K562 (cell line): Measurements from ENCODE around the gene DDAH2. TPM values are rescaled to one million over a fixed set of nuclear protein-coding genes. Genes with fewer than 3 reads are reported as not detected.

Experiments
- JUND ChIP-seq, 2 experiments: IDR thresholded peaks; 2 replicates in 1 of 2; 3 replicates in 1 of 2; pipeline ENCODE4 v1.6.1; 2011; ENCODE audit warnings: borderline replicate concordance in 2 of 2, low read depth in 2 of 2, low read length in 2 of 2, improper control_type of control experiment in 1 of 2, missing biosample characterization in 1 of 2, missing genetic modification characterization in 1 of 2, missing genetic modification reagents in 1 of 2
- KLF1 ChIP-seq: fragments of 450-650 bp; IDR thresholded peaks from 2 replicates; pipeline ENCODE4 v1.6.1; 2016; ENCODE audit warnings: missing genetic modification characterization, missing compliant biosample characterization
- MTF1 ChIP-seq: fragments of 250-450 bp; sonication (Bioruptor Pico); IDR thresholded peaks from 2 replicates; pipeline ENCODE4 v1.9.0; 2021; ENCODE audit warnings: moderate library complexity, mild to moderate bottlenecking, inconsistent platforms, borderline replicate concordance
- POLR3A ChIP-seq: IDR thresholded peaks from 2 replicates; pipeline ENCODE4 v1.6.1; 2011; ENCODE audit warnings: borderline replicate concordance, mild to moderate bottlenecking, moderate library complexity; ENCODE audit not compliant: insufficient read length, insufficient read depth; ENCODE audit errors: extremely low read depth
- POU5F1 ChIP-seq: fragments of 150-350 bp; IDR thresholded peaks from 2 replicates; pipeline ENCODE4 v1.6.1; 2014; ENCODE audit warnings: borderline replicate concordance, low read length, low read depth, mild to moderate bottlenecking; ENCODE audit not compliant: partially characterized antibody
- SIN3A ChIP-seq, 2 experiments: fragments of 150-350 bp in 1 of 2; IDR thresholded peaks; 2 replicates each; pipeline ENCODE4 v1.6.1; 2011 to 2016; ENCODE audit warnings: borderline replicate concordance in 2 of 2, low read depth in 2 of 2, low read length in 2 of 2, mild to moderate bottlenecking in 2 of 2, moderate library complexity in 2 of 2; ENCODE audit not compliant: control insufficient read depth in 1 of 2
- SMAD4 ChIP-seq: fragments of 250-450 bp; sonication (Bioruptor Pico); conservative IDR thresholded peaks from 2 replicates; pipeline ENCODE4 v1.8.0; 2021; ENCODE audit warnings: inconsistent platforms, mild to moderate bottlenecking, moderate library complexity
- SRSF7 ChIP-seq: fragments of 200-400 bp; formaldehyde crosslinking; optimal IDR thresholded peaks from 2 replicates; pipeline ENCODE3; 2017; ENCODE audit warnings: mild to moderate bottlenecking, low read depth, low read length
- TAF9B ChIP-seq: fragments of 450-650 bp; IDR thresholded peaks from 2 replicates; pipeline ENCODE4 v1.6.1; 2018; ENCODE audit warnings: mild to moderate bottlenecking; ENCODE audit not compliant: partially characterized antibody
- TEAD4 ChIP-seq, 2 experiments: sonication (generic) in 1 of 2; formaldehyde crosslinking in 1 of 2; IDR thresholded peaks; 2 replicates each; pipeline versions ENCODE4 v1.6.1 to v1.8.0; 2012 to 2022; ENCODE audit warnings: borderline replicate concordance in 1 of 2, inconsistent platforms in 1 of 2, low read length in 1 of 2, mild to moderate bottlenecking in 1 of 2, missing genetic modification reagents in 1 of 2
- TRIM25 ChIP-seq: fragments of 450-650 bp; IDR thresholded peaks from 2 replicates; pipeline ENCODE4 v1.7.0; 2016; ENCODE audit warnings: borderline replicate concordance
- ZBTB2 ChIP-seq: fragments of 450-650 bp; IDR thresholded peaks from 2 replicates; pipeline ENCODE4 v1.6.1; 2016; ENCODE audit warnings: antibody characterized with exemption
- ZBTB26 ChIP-seq: fragments of 450-650 bp; formaldehyde crosslinking; IDR thresholded peaks from 2 replicates; pipeline ENCODE4 v1.4.0; 2022; ENCODE audit warnings: missing genetic modification characterization
- ZNF445 ChIP-seq: fragments of 250-450 bp; sonication (Bioruptor Pico); IDR thresholded peaks from 2 replicates; pipeline ENCODE4 v1.4.0; 2020; ENCODE audit warnings: low read depth, mild to moderate bottlenecking, moderate library complexity
- ZNF586 ChIP-seq: fragments of 450-650 bp; formaldehyde crosslinking; conservative IDR thresholded peaks from 2 replicates; pipeline ENCODE4 v1.4.0; 2020; ENCODE audit warnings: mild to moderate bottlenecking, moderate library complexity
- ZNF589 ChIP-seq: fragments of 200-800 bp; sonication (Bioruptor generic); IDR thresholded peaks from 2 replicates; pipeline ENCODE4 v1.6.1; 2016; ENCODE audit warnings: low read depth, missing genetic modification characterization, missing compliant biosample characterization
- ZNF655 ChIP-seq: fragments of 250-450 bp; sonication (Bioruptor Pico); IDR thresholded peaks from 2 replicates; pipeline ENCODE4 v1.5.0; 2021
- ZNF764 ChIP-seq: fragments of 250-450 bp; sonication (Bioruptor Pico); IDR thresholded peaks from 2 replicates; pipeline ENCODE4 v1.4.0; 2020; ENCODE audit warnings: low read depth, mild to moderate bottlenecking, moderate library complexity
- ZNF780A ChIP-seq: fragments of 250-450 bp; sonication (Bioruptor Pico); IDR thresholded peaks from 2 replicates; pipeline ENCODE4 v1.5.0; 2021; ENCODE audit warnings: mild to moderate bottlenecking
- ZNF79 ChIP-seq: fragments of 250-450 bp; sonication (Bioruptor Pico); IDR thresholded peaks from 2 replicates; pipeline ENCODE4 v1.4.0; 2020; ENCODE audit warnings: low read depth, mild to moderate bottlenecking, moderate library complexity
- polyA plus RNA-seq, 8 experiments: library from polyadenylated mRNA; depleted of rRNA in 4 of 8; stranded (reverse) in 5 of 8; unstranded in 3 of 8; fragments of >200 nt; fragmentation: Nextera tagmentation in 2 of 8; fragmentation: Illumina TruSeq in 1 of 8; extraction: Ambion mirVana in 2 of 8; extraction: Trizol in 1 of 8; gene quantifications; 2 replicates each; pipeline versions ENCODE4 v1.2.1 to v1.2.3, GENCODE V29; 2011 to 2014; ENCODE audit warnings: inconsistent platforms in 1 of 8, missing spikeins in 1 of 8
- total RNA-seq, 7 experiments: library from RNA; depleted of rRNA in 6 of 7; stranded (reverse); fragments of >200 nt in 6 of 7; fragmentation: Illumina TruSeq in 2 of 7; extraction: Trizol in 2 of 7; gene quantifications; 2 replicates each; pipeline versions ENCODE4 v1.2.1 to v1.2.3, GENCODE V29; 2011 to 2021; ENCODE audit warnings: low replicate concordance in 1 of 7

The DDAH2 gene
- total and polyA plus RNA-seq, 9 of the 15 experiments (the other 6 are each of a cell fraction or from before 2014, with no cell fraction given), result 1.8 to 45.4 (median 21.4) TPM

GRCh38 chr6:31717499-31718222 is 11.4 kb downstream of the DDAH2 start (continued):
- TF ChIP-seq ZNF445 (no peak), SRSF7 (no peak), TAF9B (no peak), KLF1 (no peak), ZNF780A (CRISPR knock-in tag) (no peak), SMAD4 (CRISPR knock-in tag) (0 out of 2 replicates have a peak, but pooled peaks have one; percentile 27), POU5F1 (no peak), POLR3A (no peak), SIN3A (IDR thresholded peaks at IDR 0.05; ENCODE audit: borderline replicate concordance in 2 of 2, control insufficient read depth in 1 of 2, low read depth in 2 of 2, low read length in 2 of 2) (no peak), ZNF79 (no peak), ZNF586 (CRISPR knock-in tag) (no peak), TRIM25 (no peak), MTF1 (CRISPR knock-in tag) (no peak), ZNF589 (CRISPR knock-in tag) (no peak), TEAD4 (IDR thresholded peaks at IDR 0.05; ENCODE audit: low read length) (peak; percentile 31; the same call in 1 of the 2 replicates), TEAD4 (CRISPR knock-in tag; IDR thresholded peaks at IDR 0.05; ENCODE audit: borderline replicate concordance) (no peak), ZBTB2 (peak; percentile 77; the same call in 1 of the 2 replicates), JUND (IDR thresholded peaks at IDR 0.05; ENCODE audit: borderline replicate concordance, low read depth, low read length) (peak; percentile 40; the same call in 1 of the 2 replicates), JUND (tag; IDR thresholded peaks at IDR 0.05; ENCODE audit: borderline replicate concordance, low read depth, low read length) (no peak; the same call in 2 of the 3 replicates), ZNF655 (CRISPR knock-in tag) (no peak), ZBTB26 (no peak), ZNF764 (CRISPR knock-in tag) (no peak)
